PC-3 (cell line): ENCODE results near the gene SNTB2. TPM values are rescaled to one million over a fixed set of nuclear protein-coding genes. Genes with fewer than 3 reads are reported as not detected.
A peak's percentile ranks its signal among the peaks of the same experiment; 100 is the strongest.

Source experiments
- ATAC-seq: fragments of 200-7000 bp; cut with Tn5 transposase; 2 replicates; pipeline ENCODE4 v1.9.1; 2020; ENCODE audit warnings: mild to moderate bottlenecking, moderate library complexity
- BruUV-seq: library from RNA; stranded (reverse); fragments of 400-500 nt; replicated peaks from 2 replicates; lab custom pipeline; 2021; lab: Mats Ljungman, UMichigan
- CTCF ChIA-PET: fragments of 300-600 bp; sonication (Branson Sonifier 250); formaldehyde crosslinking; loops from one replicate; lab custom pipeline; 2022; ENCODE audit warnings: antibody characterized with exemption; lab: Charles Lee
- POLR2A ChIA-PET: fragments of 300-600 bp; sonication (Branson Sonifier 250); formaldehyde crosslinking; loops from one replicate; lab custom pipeline; 2022; ENCODE audit warnings: antibody characterized with exemption; ENCODE audit not compliant: unreplicated experiment; lab: Charles Lee
- DNase-seq: peaks from one replicate; pipeline ENCODE4 v3.0.0-alpha.2; 2015
- H2AFZ ChIP-seq: fragments of 300-600 bp; sonication (generic); 2 replicates; pipeline ENCODE4 v1.6.0; 2016; ENCODE audit warnings: antibody characterized with exemption, low read length
- H3F3A ChIP-seq: fragments of 300-600 bp; sonication (generic); one replicate; pipeline ENCODE4 v1.6.0; 2017; ENCODE audit warnings: antibody characterized with exemption, low read length, control low read depth, mild to moderate bottlenecking; ENCODE audit not compliant: unreplicated experiment
- H3K27ac ChIP-seq: fragments of 300-600 bp; sonication (generic); 2 replicates; pipeline ENCODE4 v1.5.1; 2016; ENCODE audit warnings: mild to moderate bottlenecking, low read length
- H3K27me3 ChIP-seq: fragments of 300-600 bp; sonication (generic); 2 replicates; pipeline ENCODE4 v1.6.1; 2016; ENCODE audit warnings: low read length, mixed read lengths
- H3K36me3 ChIP-seq: fragments of 300-600 bp; sonication (generic); 2 replicates; pipeline ENCODE4 v1.6.1; 2016; ENCODE audit warnings: low read depth, mixed run types, low read length, mixed read lengths
- H3K4me1 ChIP-seq: fragments of 300-600 bp; sonication (generic); 2 replicates; pipeline ENCODE4 v1.5.1; 2016; ENCODE audit warnings: low read length; ENCODE audit not compliant: insufficient read depth
- H3K4me2 ChIP-seq: fragments of 300-600 bp; sonication (generic); 2 replicates; pipeline ENCODE4 v1.6.0; 2016; ENCODE audit warnings: low read length
- H3K4me3 ChIP-seq: fragments of 300-600 bp; sonication (generic); 2 replicates; pipeline ENCODE4 v1.5.1; 2016; ENCODE audit warnings: mild to moderate bottlenecking, low read length, mixed read lengths
- H3K79me2 ChIP-seq: fragments of 300-600 bp; sonication (generic); 2 replicates; pipeline ENCODE4 v1.6.1; 2017; ENCODE audit warnings: low read length, mixed read lengths
- H3K9ac ChIP-seq: fragments of 300-600 bp; sonication (generic); 2 replicates; pipeline ENCODE4 v1.6.0; 2016; ENCODE audit warnings: mild to moderate bottlenecking, low read length
- H3K9me2 ChIP-seq: fragments of 300-600 bp; sonication (generic); replicated peaks from 2 replicates; pipeline ENCODE4 v1.6.1; 2016; ENCODE audit warnings: mixed run types, low read length, mixed read lengths
- H3K9me3 ChIP-seq: fragments of 300-600 bp; sonication (generic); 2 replicates; pipeline ENCODE4 v1.6.1; 2016; ENCODE audit warnings: low read length, mixed read lengths
- H4K20me1 ChIP-seq: fragments of 300-600 bp; sonication (generic); 2 replicates; pipeline ENCODE4 v1.6.1; 2016; ENCODE audit warnings: low read length, mixed read lengths
- EZH2 ChIP-seq: fragments of 300-600 bp; sonication (generic); IDR thresholded peaks from one replicate; pipeline ENCODE4 v1.6.1; 2017; ENCODE audit warnings: antibody characterized with exemption, mild to moderate bottlenecking, low read length; ENCODE audit not compliant: unreplicated experiment
- EZH2phosphoT487 ChIP-seq: fragments of 300-600 bp; sonication (generic); IDR thresholded peaks from 2 replicates; pipeline ENCODE4 v1.6.1; 2018; ENCODE audit warnings: mild to moderate bottlenecking, antibody characterized with exemption, low read length, borderline replicate concordance
- intact Hi-C: fragments of 100-400 bp; cut with micrococcal nuclease; formaldehyde crosslinking; loops from 2 replicates; pipeline ENCODE4 v1.9.0; 2023
- total RNA-seq: library from RNA; depleted of rRNA; stranded (reverse); fragments of >200 nt; gene quantifications from 2 replicates; pipeline ENCODE4 v1.2.3, GENCODE V29; 2014
- TF ChIP-seq, protein P1 (sequence below): fragments of 300-600 bp; sonication (generic); conservative IDR thresholded peaks from 2 replicates; pipeline ENCODE4 v1.5.1; 2017; ENCODE audit warnings: antibody characterized with exemption, low read depth, mild to moderate bottlenecking, low read length

Gene SNTB2
- total RNA-seq, 1 experiment from 2014 or later, result 40.4 TPM

DNA sequence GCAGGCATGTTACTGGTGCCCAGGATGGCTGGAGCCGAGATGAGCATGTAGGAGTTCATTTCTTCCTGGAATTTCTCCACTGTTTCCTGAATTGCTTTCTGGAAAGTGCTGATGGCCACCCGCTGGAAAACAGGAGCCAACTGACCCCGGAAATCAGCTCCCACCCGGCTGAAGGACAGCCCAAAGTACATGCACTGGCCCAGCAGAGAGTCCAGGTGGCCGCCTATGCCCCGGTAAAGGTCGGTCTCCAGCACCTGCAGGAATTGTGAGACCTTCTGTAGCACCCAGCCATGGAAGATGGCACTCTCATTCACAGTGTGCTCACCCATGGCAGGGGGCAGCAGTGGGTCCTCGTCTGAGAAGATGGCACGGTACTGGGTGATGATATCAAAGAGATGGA is 147.7 kb downstream of the SNTB2 start:
- ATAC-seq (no peak), DNase-seq (no peak)
- Histone ChIP-seq H3K4me1 (peaks cover 10% of the 10 kb centered on the region; the same call in 1 of the 2 replicates), H2AFZ (no peak overlapping the region), H3F3A (no peaks in the 10 kb centered on the region), H3K9me3 (no peaks in the 10 kb centered on the region), H3K9ac (no peak overlapping the region), H3K27me3 (no peaks in the 10 kb centered on the region), H3K27ac (no peak overlapping the region), H3K36me3 (peaks cover 18% of the 10 kb centered on the region), H3K9me2 (no peaks in the 10 kb centered on the region), H3K4me3 (no peak overlapping the region), H4K20me1 (no peaks in the 10 kb centered on the region), H3K4me2 (no peak overlapping the region), H3K79me2 (peaks cover 29% of the 10 kb centered on the region)
- intact Hi-C loops, result no loop called here
- no peak for TF ChIP-seq EZH2
- TF ChIP-seq, protein P1, sequence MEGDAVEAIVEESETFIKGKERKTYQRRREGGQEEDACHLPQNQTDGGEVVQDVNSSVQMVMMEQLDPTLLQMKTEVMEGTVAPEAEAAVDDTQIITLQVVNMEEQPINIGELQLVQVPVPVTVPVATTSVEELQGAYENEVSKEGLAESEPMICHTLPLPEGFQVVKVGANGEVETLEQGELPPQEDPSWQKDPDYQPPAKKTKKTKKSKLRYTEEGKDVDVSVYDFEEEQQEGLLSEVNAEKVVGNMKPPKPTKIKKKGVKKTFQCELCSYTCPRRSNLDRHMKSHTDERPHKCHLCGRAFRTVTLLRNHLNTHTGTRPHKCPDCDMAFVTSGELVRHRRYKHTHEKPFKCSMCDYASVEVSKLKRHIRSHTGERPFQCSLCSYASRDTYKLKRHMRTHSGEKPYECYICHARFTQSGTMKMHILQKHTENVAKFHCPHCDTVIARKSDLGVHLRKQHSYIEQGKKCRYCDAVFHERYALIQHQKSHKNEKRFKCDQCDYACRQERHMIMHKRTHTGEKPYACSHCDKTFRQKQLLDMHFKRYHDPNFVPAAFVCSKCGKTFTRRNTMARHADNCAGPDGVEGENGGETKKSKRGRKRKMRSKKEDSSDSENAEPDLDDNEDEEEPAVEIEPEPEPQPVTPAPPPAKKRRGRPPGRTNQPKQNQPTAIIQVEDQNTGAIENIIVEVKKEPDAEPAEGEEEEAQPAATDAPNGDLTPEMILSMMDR, result no peak
- no TSS peak for BruUV-seq
- ChIA-PET CTCF (no interaction called here), POLR2A (no interaction called here)

- TF ChIP-seq, protein P1, result no peak
- no peak for TF ChIP-seq EZH2phosphoT487
- no peak for TF ChIP-seq EZH2
- H3K27ac ChIP-seq, result peak overlapping the region; percentile 32; the same call in 1 of the 2 replicates
- peak overlapping the region; percentile 99 for H3K9ac ChIP-seq
- H3K36me3 ChIP-seq, result peaks cover 36% of the 10 kb centered on the region
- H3F3A ChIP-seq, result no peaks in the 10 kb centered on the region
- BruUV-seq, result TSS peak; percentile 45
- no peaks in the 10 kb centered on the region for H3K9me2 ChIP-seq
- peak overlapping the region; percentile 48 for H2AFZ ChIP-seq
- CTCF ChIA-PET, result interaction anchor here (0.6 kb wide), 1 partner anchor 46 kb away, joined by 3 read pairs; no protein-coding TSS in a partner anchor
- intact Hi-C loops, result loop anchor here (1.0 kb wide), 2 partner anchors 27 to 275 kb away; partner anchors contain the start of gene VPS4A
- POLR2A ChIA-PET, result no interaction called here
- peak overlapping the region; percentile 88 for H3K4me2 ChIP-seq
- H3K9me3 ChIP-seq, result no peaks in the 10 kb centered on the region
- ATAC-seq (no peak), DNase-seq (no peak)
- peak overlapping the region; percentile 83 for H3K4me3 ChIP-seq
- H3K27me3 ChIP-seq, result no peaks in the 10 kb centered on the region
- no peaks in the 10 kb centered on the region for H4K20me1 ChIP-seq
- peaks cover 23% of the 10 kb centered on the region for H3K4me1 ChIP-seq
- peaks cover 57% of the 10 kb centered on the region for H3K79me2 ChIP-seq
Measured at GRCh38 chr16:69338557-69339288, 151.8 kb downstream of the SNTB2 start.
